Activated T-helper 9 cell treated with anti-CD3 and anti-CD28 coated beads, Interleukin-2, amount 50 U/mL, for 16 hours (primary cell): ENCODE measurements around the gene PCDHA1.

Source experiments
- DNase-seq: peaks from one replicate; pipeline ENCODE4 v3.0.0-alpha.2; 2020; ENCODE audit warnings: low read depth

The PCDHA1 gene

GRCh38 chr5:141042555-141042954 lies 256.6 kb downstream of the PCDHA1 start:
- DNase-seq, result no peak

GRCh38 chr5:141050622-141051520 lies 264.9 kb downstream of the PCDHA1 start, which contains the start of gene PCDHB1:
Gene PCDHB1 (plus strand): TSS chr5:141051374. CDS start chr5:141051471, 97 bp downstream.
- DNase-seq, result no peak

GRCh38 chr5:141051521-141051866 lies 265.6 kb downstream of the PCDHA1 start:
- DNase-seq, result no peak
